Caco-2 (cell line): ENCODE results near the gene BTBD3. TPM values are rescaled to one million over a fixed set of nuclear protein-coding genes. Genes with fewer than 3 reads are reported as not detected.

ENCODE experiments used
- BruUV-seq: library from RNA; stranded (reverse); fragments of 400-500 nt; replicated peaks from 2 replicates; lab custom pipeline; 2021; lab: Mats Ljungman, UMichigan
- CTCF ChIA-PET: fragments of 300-600 bp; sonication (Branson Sonifier 250); formaldehyde crosslinking; loops from one replicate; lab custom pipeline; 2022; ENCODE audit warnings: antibody characterized with exemption; lab: Charles Lee
- POLR2A ChIA-PET: fragments of 300-600 bp; sonication (Branson Sonifier 250); formaldehyde crosslinking; loops from one replicate; lab custom pipeline; 2022; ENCODE audit warnings: antibody characterized with exemption; lab: Charles Lee
- DNase-seq, 2 experiments: peaks; one replicate each; pipeline versions ENCODE4 v3.0.0 to v3.0.0-alpha.2; 2020 to 2022
- H3K27me3 ChIP-seq: replicated peaks from 2 replicates; pipeline ENCODE4 v1.6.0; 2011; ENCODE audit warnings: low read length; ENCODE audit not compliant: control insufficient read depth, insufficient read depth
- H3K36me3 ChIP-seq: 2 replicates; pipeline ENCODE4 v1.5.1; 2011; ENCODE audit warnings: low read length; ENCODE audit not compliant: control insufficient read depth, insufficient read depth
- H3K4me1 ChIP-seq: fragments of 250-450 bp; sonication (Bioruptor Pico); 2 replicates; pipeline ENCODE4 v1.5.1; 2020; ENCODE audit warnings: mild to moderate bottlenecking
- H3K4me3 ChIP-seq: 2 replicates; pipeline ENCODE4 v1.5.1; 2011; ENCODE audit warnings: low read depth, mild to moderate bottlenecking, control low read depth, low read length
- H3K9me3 ChIP-seq: fragments of 250-450 bp; sonication (Bioruptor Pico); 2 replicates; pipeline ENCODE4 v1.5.1; 2020; ENCODE audit warnings: mild to moderate bottlenecking, moderate library complexity
- H3K27ac Mint-ChIP-seq: one replicate; pipeline ENCODE4 v1.8.0; 2022; ENCODE audit warnings: mixed read lengths; ENCODE audit not compliant: unreplicated experiment
- H3K27me3 Mint-ChIP-seq: one replicate; pipeline ENCODE4 v1.8.0; 2022; ENCODE audit warnings: mixed read lengths; ENCODE audit not compliant: insufficient read depth, unreplicated experiment
- H3K36me3 Mint-ChIP-seq: one replicate; pipeline ENCODE4 v1.8.0; 2022; ENCODE audit warnings: mild to moderate bottlenecking, mixed read lengths; ENCODE audit not compliant: insufficient read depth, unreplicated experiment
- H3K4me1 Mint-ChIP-seq: one replicate; pipeline ENCODE4 v1.8.0; 2022; ENCODE audit warnings: low read depth, mixed read lengths; ENCODE audit not compliant: unreplicated experiment
- H3K4me3 Mint-ChIP-seq: one replicate; pipeline ENCODE4 v1.8.0; 2022; ENCODE audit warnings: mild to moderate bottlenecking, moderate library complexity, mixed read lengths; ENCODE audit not compliant: unreplicated experiment
- H3K9me3 Mint-ChIP-seq: one replicate; pipeline ENCODE4 v1.8.0; 2022; ENCODE audit warnings: mixed read lengths; ENCODE audit not compliant: unreplicated experiment
- CTCF ChIP-seq, 2 experiments: fragments of 200-600 bp in 1 of 2; IDR thresholded peaks; 1 replicate in 1 of 2; 2 replicates in 1 of 2; pipeline versions ENCODE4 v1.5.1 to v1.8.0; 2011 to 2022; ENCODE audit warnings: antibody characterized with exemption in 1 of 2, control low read depth in 1 of 2, inconsistent platforms in 1 of 2, low read depth in 1 of 2, low read length in 1 of 2, mild to moderate bottlenecking in 1 of 2, moderate library complexity in 1 of 2; ENCODE audit not compliant: insufficient read depth in 1 of 2, severe bottlenecking in 1 of 2, unreplicated experiment in 1 of 2
- intact Hi-C: fragments of 100-400 bp; cut with micrococcal nuclease; formaldehyde crosslinking; loops from one replicate; pipeline ENCODE4 v1.10.0; 2022; ENCODE audit not compliant: unreplicated experiment
- total RNA-seq: library from RNA; stranded (reverse); gene quantifications from 2 replicates; pipeline ENCODE4 v1.2.3, GENCODE V29; 2022

BTBD3 gene
- total RNA-seq, 1 experiment from 2014 or later: 44.1 TPM

GRCh38 chr20:11951696-11952095, 34.0 kb downstream of the BTBD3 start:
- no peak overlapping the region for H3K4me3 ChIP-seq
- no peaks in the 10 kb centered on the region for H3K36me3 ChIP-seq
- no peak for TF ChIP-seq CTCF (IDR thresholded peaks at IDR 0.05; ENCODE audit: insufficient read depth in 1 of 2, low read depth in 1 of 2, low read length in 1 of 2, severe bottlenecking in 1 of 2, unreplicated experiment in 1 of 2)
- H3K9me3 Mint-ChIP-seq: peaks cover 13% of the 10 kb centered on the region
- no TSS peak for BruUV-seq
- no peaks in the 10 kb centered on the region for H3K4me1 ChIP-seq
- no peaks in the 10 kb centered on the region for H3K4me1 Mint-ChIP-seq
- ChIA-PET POLR2A (no interaction called here), CTCF (no interaction called here)
- intact Hi-C loops: no loop called here
- no peak overlapping the region for H3K4me3 Mint-ChIP-seq
- H3K27ac Mint-ChIP-seq: no peak overlapping the region
- DNase-seq: no peak
- no peaks in the 10 kb centered on the region for H3K27me3 Mint-ChIP-seq
- no peaks in the 10 kb centered on the region for H3K27me3 ChIP-seq
- H3K9me3 ChIP-seq: no peaks in the 10 kb centered on the region
- H3K36me3 Mint-ChIP-seq: no peaks in the 10 kb centered on the region

GRCh38 chr20:11952639-11953038, 34.9 kb downstream of the BTBD3 start:
- Histone ChIP-seq H3K27me3 (no peaks in the 10 kb centered on the region), H3K4me1 (no peaks in the 10 kb centered on the region), H3K4me3 (no peak overlapping the region), H3K9me3 (no peaks in the 10 kb centered on the region), H3K36me3 (no peaks in the 10 kb centered on the region)
- BruUV-seq: no TSS peak
- TF ChIP-seq CTCF (IDR thresholded peaks at IDR 0.05; ENCODE audit: insufficient read depth in 1 of 2, low read depth in 1 of 2, low read length in 1 of 2, severe bottlenecking in 1 of 2, unreplicated experiment in 1 of 2): no peak
- Mint-ChIP-seq H3K36me3 (no peaks in the 10 kb centered on the region), H3K4me3 (no peak overlapping the region), H3K27ac (no peak overlapping the region), H3K27me3 (no peaks in the 10 kb centered on the region), H3K4me1 (no peaks in the 10 kb centered on the region), H3K9me3 (peaks cover 13% of the 10 kb centered on the region)
- ChIA-PET POLR2A (no interaction called here), CTCF (no interaction called here)
- no peak for DNase-seq
- intact Hi-C loops: no loop called here

- Mint-ChIP-seq H3K4me1 (no peaks in the 10 kb centered on the region), H3K27me3 (no peaks in the 10 kb centered on the region), H3K36me3 (no peaks in the 10 kb centered on the region), H3K9me3 (peaks cover 13% of the 10 kb centered on the region), H3K4me3 (no peak overlapping the region), H3K27ac (no peak overlapping the region)
- no peak for DNase-seq
- intact Hi-C loops: no loop called here
- no TSS peak for BruUV-seq
- no peaks in the 10 kb centered on the region for H3K36me3 ChIP-seq
- ChIA-PET POLR2A (no interaction called here), CTCF (no interaction called here)
- H3K9me3 ChIP-seq: no peaks in the 10 kb centered on the region
- no peaks in the 10 kb centered on the region for H3K27me3 ChIP-seq
- H3K4me1 ChIP-seq: no peaks in the 10 kb centered on the region
- no peak for TF ChIP-seq CTCF (IDR thresholded peaks at IDR 0.05; ENCODE audit: insufficient read depth in 1 of 2, low read depth in 1 of 2, low read length in 1 of 2, severe bottlenecking in 1 of 2, unreplicated experiment in 1 of 2)
- H3K4me3 ChIP-seq: no peak overlapping the region
Observed at GRCh38 chr20:11957911-11958310, 40.2 kb downstream of the BTBD3 start.
